ENCODE data around the gene PCSK4.

Gene PCSK4

DNA sequence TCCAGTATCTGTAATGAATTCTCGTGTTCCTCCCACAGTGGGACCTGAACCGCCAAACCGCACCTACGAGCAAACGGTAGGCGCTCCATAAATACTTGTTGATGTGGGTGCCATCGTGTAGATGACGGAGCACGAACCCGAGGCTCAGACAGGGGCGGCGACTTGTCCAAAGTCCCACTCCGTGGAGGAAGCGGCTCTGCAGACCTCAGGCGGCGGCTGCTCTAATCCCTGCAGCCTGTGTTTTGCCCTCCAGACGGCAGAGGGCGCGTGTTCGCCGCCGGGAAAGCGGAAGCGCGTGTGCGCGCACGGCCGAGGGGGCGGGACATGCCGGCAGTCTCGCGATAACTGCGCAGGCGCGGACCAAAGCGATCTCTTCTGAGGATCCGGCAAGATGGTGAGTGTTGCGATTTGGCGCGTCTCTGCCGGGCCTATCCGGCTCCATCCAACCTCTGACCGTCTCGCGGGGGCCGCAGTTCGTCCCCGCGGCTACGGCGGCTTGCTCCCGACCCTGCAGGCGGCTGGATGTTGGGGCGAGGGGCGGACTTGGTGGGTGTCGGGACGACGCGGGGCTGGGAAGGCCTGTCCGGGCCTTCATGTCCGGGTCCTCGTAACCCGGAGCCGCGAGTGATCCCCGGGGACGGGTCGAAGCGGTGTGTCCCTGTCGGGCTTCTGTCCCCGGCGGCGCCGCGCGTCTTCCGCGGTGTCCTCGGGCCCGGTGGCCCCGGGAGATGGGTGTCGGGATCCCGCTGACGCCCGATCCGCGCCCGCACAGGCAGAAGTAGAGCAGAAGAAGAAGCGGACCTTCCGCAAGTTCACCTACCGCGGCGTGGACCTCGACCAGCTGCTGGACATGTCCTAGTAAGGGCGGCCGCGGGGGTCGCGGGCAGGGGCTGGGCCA is 51.9 kb downstream of the PCSK4 start, which contains the start of gene RPS15:
Gene RPS15, plus strand, starts transcription at position 362 of the 898 bp plus-strand sequence. Its CDS starts 30 bp downstream, at position 392.
- peak; percentile 99 for DNase-seq (ENCODE audit: low spot score)

- DNase-seq (ENCODE audit: low spot score), result no peak
These were observed 52.5 kb downstream of the PCSK4 start for GRCh38 chr19:1437609-1438008.

DNA sequence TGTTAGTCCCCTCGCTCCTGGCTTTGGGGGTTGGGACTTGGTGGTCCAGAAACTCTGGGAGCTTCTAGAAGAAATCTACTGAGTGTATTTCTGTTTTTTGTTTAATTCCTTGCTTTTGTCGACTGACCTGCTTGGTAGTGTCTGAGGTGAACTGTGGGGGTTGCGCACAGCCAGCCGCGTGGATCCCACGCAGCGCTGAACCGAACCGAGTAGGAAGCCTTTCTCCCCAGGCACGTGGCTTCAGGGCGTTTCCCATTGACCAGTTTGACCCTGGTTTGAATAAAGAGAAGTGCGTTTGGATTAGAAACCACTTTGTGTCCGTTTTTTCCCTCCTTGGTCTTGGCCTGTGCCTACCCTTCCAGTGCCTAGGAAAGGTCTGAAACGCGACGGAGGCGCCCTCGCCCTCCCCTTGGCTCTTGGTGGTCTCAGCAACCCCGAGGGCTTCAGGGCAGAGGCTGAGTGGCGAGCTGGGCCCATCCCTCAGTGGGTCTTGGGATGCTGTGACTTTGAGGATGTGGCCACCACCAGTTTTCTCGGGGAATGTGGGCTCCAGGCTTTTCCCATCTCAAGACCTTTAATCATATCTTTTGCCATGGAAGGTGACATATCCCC is 54.7 kb downstream of the PCSK4 start:
- DNase-seq (ENCODE audit: low spot score), result no peak

DNA sequence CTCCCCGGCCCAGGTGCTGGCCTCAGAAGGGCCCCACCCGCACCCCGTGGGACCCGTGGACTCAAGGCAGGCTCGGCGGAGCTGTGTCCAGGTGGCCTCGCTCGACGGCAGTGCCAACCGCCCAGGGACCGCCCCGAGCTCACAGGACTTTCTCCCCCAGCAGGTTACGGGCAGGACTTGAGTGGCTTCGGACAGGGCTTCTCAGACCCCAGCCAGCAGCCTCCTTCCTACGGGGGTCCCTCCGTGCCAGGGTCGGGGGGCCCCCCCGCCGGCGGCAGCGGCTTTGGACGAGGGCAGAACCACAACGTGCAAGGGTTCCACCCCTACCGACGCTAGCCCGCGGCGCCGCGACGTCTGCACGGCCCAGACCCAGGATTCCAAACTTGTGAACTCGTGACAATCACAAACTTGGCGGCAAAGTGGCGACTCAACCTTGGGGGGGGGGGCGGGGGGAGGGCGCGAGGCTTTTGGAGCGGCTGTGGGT is 55.5 kb downstream of the PCSK4 start:
- no peak for DNase-seq (ENCODE audit: low spot score)

DNA sequence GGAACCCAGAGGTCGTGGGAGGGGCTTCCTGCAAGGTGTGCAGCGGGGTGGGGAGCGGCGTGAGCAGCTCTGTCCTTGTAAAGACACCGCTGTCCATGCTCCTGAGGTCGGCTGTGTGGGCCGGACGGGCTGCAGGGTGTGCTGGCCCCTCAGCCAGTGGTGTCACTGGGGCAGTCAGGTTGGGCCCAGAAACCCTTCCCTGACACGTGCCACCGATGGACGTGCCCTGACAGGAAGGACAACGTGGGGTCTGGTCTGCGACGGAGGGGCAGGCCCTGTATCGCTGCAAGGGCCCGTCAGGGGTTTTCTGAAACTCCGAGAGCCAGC is 56.1 kb downstream of the PCSK4 start:
- no peak for DNase-seq (ENCODE audit: low spot score)

DNA sequence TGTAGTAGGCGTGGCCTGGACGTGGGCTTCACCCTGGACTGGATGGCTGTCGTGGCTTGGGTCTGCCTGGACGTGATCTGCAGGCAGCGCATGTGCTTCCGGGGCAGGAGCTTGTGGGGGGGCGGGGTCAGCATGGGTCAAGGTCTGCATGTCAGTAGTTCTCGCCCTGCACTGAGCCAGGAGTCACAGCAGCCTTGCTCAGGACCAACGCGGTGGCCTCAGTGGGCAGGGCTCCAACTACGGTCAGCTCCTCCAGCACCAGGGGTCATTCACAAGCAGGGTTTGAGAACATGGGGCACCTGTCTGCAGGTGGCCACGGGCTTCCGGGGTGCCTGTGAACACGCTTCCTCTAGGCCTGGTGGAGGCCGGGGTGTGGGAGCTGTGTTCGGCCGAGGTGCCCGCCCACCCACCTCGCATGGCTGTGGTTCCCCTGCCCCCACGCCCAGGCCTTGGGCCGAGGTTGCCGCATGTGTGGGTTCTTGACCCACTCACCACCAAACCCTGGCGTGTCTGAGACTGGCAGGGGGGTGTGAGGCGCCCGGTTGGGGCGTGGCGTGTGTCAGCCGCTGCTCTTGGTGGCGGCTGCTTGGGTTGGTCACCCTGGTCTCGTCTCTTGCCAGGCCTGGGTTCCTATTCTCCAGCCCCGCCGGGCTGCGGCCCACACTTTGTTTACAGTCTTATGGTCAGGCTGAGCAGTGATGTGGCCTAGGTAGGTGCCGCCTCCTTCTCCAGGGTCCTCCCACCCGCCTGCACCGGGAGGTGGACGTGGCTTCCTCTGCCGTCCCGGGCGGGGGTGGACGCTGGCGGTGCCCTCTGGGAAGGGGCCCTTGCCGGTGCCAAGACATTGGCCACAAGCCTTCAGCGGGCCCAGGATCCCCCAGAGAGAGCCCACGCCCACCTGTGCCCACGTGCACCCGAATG is 56.8 kb downstream of the PCSK4 start:
- no peak for DNase-seq (ENCODE audit: low spot score)

DNA sequence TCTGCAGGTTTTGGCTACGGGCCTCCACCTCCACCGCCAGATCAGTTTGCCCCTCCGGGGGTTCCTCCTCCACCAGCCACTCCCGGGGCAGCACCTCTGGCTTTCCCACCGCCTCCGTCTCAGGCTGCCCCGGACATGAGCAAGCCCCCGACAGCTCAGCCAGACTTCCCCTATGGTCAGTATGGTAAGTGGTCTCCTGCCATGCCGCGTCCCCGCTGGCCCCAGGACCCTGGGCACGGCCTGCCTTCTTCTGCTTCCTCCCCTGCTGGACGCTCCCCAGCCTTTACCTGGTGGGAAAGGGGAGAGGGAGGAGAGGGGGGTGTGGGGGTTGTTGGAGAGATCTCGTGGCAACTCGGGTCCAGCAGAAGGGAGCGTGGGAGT is 57.7 kb downstream of the PCSK4 start:
- no peak for DNase-seq (ENCODE audit: low spot score)

- DNase-seq (ENCODE audit: low spot score), result no peak
These were observed 58.2 kb downstream of the PCSK4 start for GRCh38 chr19:1431759-1432506.

Data from AG20443 (cell line).